Suprapubic skin (tissue), 4 donors: ENCODE measurements around the gene ABLIM3. TPM values are rescaled to one million over a fixed set of nuclear protein-coding genes. Genes with fewer than 3 reads are reported as not detected.
A peak's percentile ranks its signal among the peaks of the same experiment; 100 is the strongest.

ENCODE experiments used
- DNase-seq, 2 donors: peaks; one replicate each; pipeline ENCODE4 v3.0.0-alpha.2; 2019; ENCODE audit warnings: low spot score in 2 of 2
- H3K27ac ChIP-seq: fragments of 200-600 bp; sonication (generic); one replicate; pipeline ENCODE4 v1.5.1; 2019
- H3K27me3 ChIP-seq: fragments of 200-600 bp; sonication (generic); one replicate; pipeline ENCODE4 v1.5.1; 2019
- H3K36me3 ChIP-seq: fragments of 200-600 bp; sonication (generic); one replicate; pipeline ENCODE4 v1.5.1; 2019
- H3K4me1 ChIP-seq: fragments of 200-600 bp; sonication (generic); one replicate; pipeline ENCODE4 v1.5.1; 2019
- H3K4me3 ChIP-seq: fragments of 200-600 bp; sonication (generic); one replicate; pipeline ENCODE4 v1.5.1; 2019; ENCODE audit warnings: mild to moderate bottlenecking
- H3K9me3 ChIP-seq: fragments of 200-600 bp; sonication (generic); one replicate; pipeline ENCODE4 v1.5.1; 2019
- EP300 ChIP-seq: sonication (generic); formaldehyde crosslinking; IDR thresholded peaks from one replicate; pipeline ENCODE4 v1.6.1; 2017; ENCODE audit warnings: antibody characterized with exemption
- POLR2A ChIP-seq, 2 donors: fragments of 450-650 bp; IDR thresholded peaks; one replicate each; pipeline ENCODE4 v1.6.1; 2017; ENCODE audit warnings: antibody characterized with exemption in 2 of 2, mild to moderate bottlenecking in 2 of 2, moderate library complexity in 2 of 2
- POLR2AphosphoS5 ChIP-seq, 3 donors: sonication (generic); formaldehyde crosslinking; IDR thresholded peaks; one replicate each; pipeline ENCODE4 v1.6.1; 2017; ENCODE audit warnings: antibody characterized with exemption in 3 of 3
- WGBS: methylation state at CpG from one replicate; pipeline ENCODE4 v1.1.5; 2018; 5-methylcytosine and 5-hydroxymethylcytosine counted together
- total RNA-seq, 4 donors: library from RNA; depleted of rRNA; stranded (reverse); fragments of >200 nt; gene quantifications; one replicate each; pipeline ENCODE4 v1.1.0, GENCODE V29; 2016
- TF ChIP-seq, protein P1 (sequence below), 2 donors: fragments of 200-600 bp in 1 of 2; fragments of 450-650 bp in 1 of 2; sonication (generic) in 1 of 2; IDR thresholded peaks; one replicate each; pipeline ENCODE4 v1.5.1; 2016 to 2019; ENCODE audit warnings: antibody characterized with exemption in 2 of 2, mild to moderate bottlenecking in 1 of 2, moderate library complexity in 1 of 2

The ABLIM3 gene
- total RNA-seq, 4 donors from 2014 or later = 4.7 to 22.6 (median 13.4) TPM

DNA sequence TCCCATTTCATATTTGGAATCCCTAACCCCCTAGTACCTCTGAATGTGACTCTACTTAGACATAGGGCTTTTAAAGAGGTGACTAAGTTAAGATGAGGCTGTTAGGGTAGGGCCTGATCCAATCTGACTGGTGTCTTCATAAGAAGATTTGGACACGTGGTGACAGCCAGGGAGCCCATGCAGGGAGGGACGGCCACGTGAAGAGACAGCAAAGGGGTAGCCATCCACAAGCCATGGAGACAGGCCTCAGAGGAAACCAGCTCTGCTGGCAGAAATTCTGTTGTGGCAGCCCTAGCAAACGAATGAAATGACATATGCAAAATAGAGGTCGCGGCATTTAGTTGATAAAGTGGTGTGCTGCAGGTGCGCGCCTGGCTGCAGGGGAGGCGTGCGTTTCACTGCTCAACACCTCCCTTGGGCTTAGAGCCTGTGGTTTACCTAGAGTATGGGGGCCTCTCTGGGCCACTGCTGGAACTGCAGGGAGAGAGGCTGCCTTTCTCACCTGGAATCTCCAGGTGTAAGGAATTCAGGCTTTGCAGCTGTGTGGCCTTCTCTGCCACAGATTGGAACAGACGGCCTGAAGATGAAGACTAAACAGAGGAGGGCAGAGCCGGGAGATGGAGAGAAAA, 123.3 kb downstream of the ABLIM3 start:
- no peaks in the 10 kb centered on the region for H3K36me3 ChIP-seq
- peaks cover 9% of the 10 kb centered on the region for H3K27me3 ChIP-seq
- no peak overlapping the region for H3K27ac ChIP-seq
- H3K4me3 ChIP-seq = no peak overlapping the region
- H3K4me1 ChIP-seq = no peaks in the 10 kb centered on the region
- no peak for DNase-seq
- no peak for TF ChIP-seq POLR2AphosphoS5 (IDR thresholded peaks at IDR 0.05)
- TF ChIP-seq, protein P1, sequence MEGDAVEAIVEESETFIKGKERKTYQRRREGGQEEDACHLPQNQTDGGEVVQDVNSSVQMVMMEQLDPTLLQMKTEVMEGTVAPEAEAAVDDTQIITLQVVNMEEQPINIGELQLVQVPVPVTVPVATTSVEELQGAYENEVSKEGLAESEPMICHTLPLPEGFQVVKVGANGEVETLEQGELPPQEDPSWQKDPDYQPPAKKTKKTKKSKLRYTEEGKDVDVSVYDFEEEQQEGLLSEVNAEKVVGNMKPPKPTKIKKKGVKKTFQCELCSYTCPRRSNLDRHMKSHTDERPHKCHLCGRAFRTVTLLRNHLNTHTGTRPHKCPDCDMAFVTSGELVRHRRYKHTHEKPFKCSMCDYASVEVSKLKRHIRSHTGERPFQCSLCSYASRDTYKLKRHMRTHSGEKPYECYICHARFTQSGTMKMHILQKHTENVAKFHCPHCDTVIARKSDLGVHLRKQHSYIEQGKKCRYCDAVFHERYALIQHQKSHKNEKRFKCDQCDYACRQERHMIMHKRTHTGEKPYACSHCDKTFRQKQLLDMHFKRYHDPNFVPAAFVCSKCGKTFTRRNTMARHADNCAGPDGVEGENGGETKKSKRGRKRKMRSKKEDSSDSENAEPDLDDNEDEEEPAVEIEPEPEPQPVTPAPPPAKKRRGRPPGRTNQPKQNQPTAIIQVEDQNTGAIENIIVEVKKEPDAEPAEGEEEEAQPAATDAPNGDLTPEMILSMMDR (IDR thresholded peaks at IDR 0.05) = peak; percentile 24 to 71
- no peak for TF ChIP-seq POLR2A (IDR thresholded peaks at IDR 0.05)
- TF ChIP-seq EP300 = no peak
- no peaks in the 10 kb centered on the region for H3K9me3 ChIP-seq
- WGBS = 27% methylated on average over 12 of the region's 12 CpGs

DNA sequence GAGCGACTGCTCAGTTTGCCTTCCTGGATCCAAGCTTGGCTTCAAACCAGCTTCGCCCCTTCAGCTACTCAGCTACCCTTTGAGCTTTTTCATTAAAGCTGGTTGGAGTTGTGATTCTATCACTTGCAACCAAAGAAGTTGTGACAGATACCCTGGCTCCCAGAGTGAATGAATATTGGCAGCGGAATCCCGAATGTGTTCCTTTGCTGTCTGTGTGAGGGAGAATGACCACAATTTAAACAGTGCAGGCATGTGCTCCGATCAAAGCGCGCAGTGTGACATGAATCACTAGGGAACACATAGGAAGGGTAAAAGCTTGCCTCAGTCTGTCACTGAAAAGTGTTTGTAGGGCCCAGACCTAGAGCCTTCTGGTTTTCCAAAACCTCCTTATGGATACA, 123.8 kb downstream of the ABLIM3 start:
- Histone ChIP-seq H3K27me3 (peaks cover 9% of the 10 kb centered on the region), H3K9me3 (no peaks in the 10 kb centered on the region), H3K4me1 (no peaks in the 10 kb centered on the region), H3K4me3 (no peak overlapping the region), H3K36me3 (no peaks in the 10 kb centered on the region), H3K27ac (no peak overlapping the region)
- WGBS = 88% methylated on average over 7 of the region's 7 CpGs
- no peak for DNase-seq
- TF ChIP-seq EP300 (no peak), POLR2A (IDR thresholded peaks at IDR 0.05) (no peak), POLR2AphosphoS5 (IDR thresholded peaks at IDR 0.05) (no peak)
- TF ChIP-seq, protein P1 (IDR thresholded peaks at IDR 0.05) = no peak

DNA sequence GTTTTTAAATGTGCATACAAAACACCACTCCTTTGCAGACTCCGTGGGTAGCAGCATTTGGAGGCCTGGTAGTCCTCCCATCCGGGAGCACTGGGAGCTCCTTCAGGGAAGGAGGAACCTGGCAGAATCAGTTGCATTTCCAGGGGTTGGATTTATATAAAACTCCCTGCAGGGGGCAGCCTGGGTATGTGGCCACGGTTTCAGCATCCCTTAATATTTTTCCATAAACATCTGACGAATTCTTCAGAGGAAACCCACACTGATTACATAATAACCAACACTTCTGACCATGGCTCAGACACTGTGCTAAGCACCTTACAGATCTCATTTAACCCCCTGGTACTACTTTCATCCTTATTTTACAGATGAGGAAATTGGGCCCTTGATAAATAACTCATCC, 124.3 kb downstream of the ABLIM3 start:
- Histone ChIP-seq H3K27me3 (peaks cover 9% of the 10 kb centered on the region), H3K4me1 (no peaks in the 10 kb centered on the region), H3K4me3 (no peak overlapping the region), H3K36me3 (no peaks in the 10 kb centered on the region), H3K27ac (no peak overlapping the region), H3K9me3 (no peaks in the 10 kb centered on the region)
- WGBS = 25% methylated on average over 4 of the region's 4 CpGs
- TF ChIP-seq, protein P1 (IDR thresholded peaks at IDR 0.05) = no peak
- TF ChIP-seq POLR2AphosphoS5 (IDR thresholded peaks at IDR 0.05) = no peak
- no peak for TF ChIP-seq POLR2A (IDR thresholded peaks at IDR 0.05)
- no peak for TF ChIP-seq EP300
- no peak for DNase-seq

DNA sequence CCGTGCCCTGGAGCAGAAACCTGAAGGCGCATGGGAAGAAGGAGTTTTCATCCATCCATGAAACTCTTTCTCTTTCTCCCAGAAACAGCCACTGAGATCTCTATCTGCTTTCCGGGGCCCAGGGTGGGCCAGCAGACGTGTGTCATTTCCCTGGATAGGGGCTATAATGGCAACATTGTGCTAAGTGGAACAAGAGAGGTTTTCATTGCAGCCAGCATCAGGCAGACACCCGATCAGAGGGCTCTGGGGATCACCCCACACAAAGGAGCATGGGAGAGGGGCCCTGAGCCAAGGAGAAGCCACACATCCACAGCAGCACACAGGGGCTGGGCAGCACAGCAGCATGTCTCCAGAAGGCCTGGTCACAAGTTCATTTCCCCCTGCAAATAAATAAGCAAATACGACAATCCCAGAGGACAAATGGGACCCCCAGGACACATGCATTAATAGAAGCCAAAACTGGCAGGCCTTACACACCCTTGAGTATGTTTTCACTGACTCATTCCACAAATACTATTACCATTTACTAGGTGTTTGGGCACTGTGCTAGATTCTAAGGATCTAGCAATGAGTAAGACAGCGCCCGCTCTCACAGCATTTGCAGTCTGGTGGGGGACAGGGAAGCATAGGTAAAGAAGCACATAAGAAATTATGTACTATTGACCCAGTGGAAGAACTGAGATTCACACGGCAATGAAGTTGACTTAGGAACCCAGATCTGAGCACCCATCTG, 126.1 kb downstream of the ABLIM3 start:
- TF ChIP-seq, protein P1 (IDR thresholded peaks at IDR 0.05) = no peak
- TF ChIP-seq POLR2AphosphoS5 (IDR thresholded peaks at IDR 0.05) (no peak), POLR2A (IDR thresholded peaks at IDR 0.05) (no peak), EP300 (no peak)
- no peak overlapping the region for H3K27ac ChIP-seq
- H3K27me3 ChIP-seq = peaks cover 11% of the 10 kb centered on the region
- H3K4me1 ChIP-seq = peaks cover 14% of the 10 kb centered on the region
- H3K36me3 ChIP-seq = no peaks in the 10 kb centered on the region
- H3K9me3 ChIP-seq = no peaks in the 10 kb centered on the region
- WGBS = 89% methylated on average over 9 of the region's 9 CpGs
- no peak overlapping the region for H3K4me3 ChIP-seq
- DNase-seq = peak in 1 of 2 donors; percentile 21

DNA sequence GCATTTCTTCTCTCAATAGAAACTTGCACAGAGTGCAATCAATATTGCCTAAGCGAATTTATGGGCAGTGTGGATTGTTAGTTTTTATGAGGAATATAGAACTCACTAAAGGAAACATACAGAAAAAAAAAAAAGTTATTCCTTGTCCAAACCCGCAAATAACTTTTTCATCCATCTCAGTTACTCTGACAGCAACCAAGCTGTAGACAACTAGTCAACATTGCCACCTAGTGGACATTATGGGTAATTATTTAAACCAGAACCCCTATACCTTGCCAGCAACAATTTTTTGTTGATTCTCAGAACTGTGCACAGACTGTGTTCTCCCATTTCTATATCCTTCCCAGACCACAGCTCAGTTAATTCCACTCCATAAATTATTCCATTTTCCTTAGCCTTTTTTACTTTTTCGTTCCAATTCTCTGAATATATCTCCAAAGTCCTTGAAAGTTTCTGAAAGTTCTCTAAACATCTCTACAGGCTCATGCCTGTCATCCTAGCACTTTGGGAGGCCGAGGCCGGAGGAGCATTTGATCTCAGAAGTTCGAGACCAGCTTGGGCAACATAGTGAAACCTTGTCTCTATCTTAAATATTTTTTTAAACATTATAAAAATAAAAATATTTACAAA, 127.8 kb downstream of the ABLIM3 start:
- H3K36me3 ChIP-seq = no peaks in the 10 kb centered on the region
- DNase-seq = no peak
- 64% methylated on average over 6 of the region's 6 CpGs for WGBS
- H3K4me1 ChIP-seq = peaks cover 26% of the 10 kb centered on the region
- no peaks in the 10 kb centered on the region for H3K9me3 ChIP-seq
- TF ChIP-seq, protein P1 (IDR thresholded peaks at IDR 0.05) = peak; percentile 49 to 72
- TF ChIP-seq POLR2A (IDR thresholded peaks at IDR 0.05) = no peak
- no peak overlapping the region for H3K4me3 ChIP-seq
- peaks cover 6% of the 10 kb centered on the region for H3K27me3 ChIP-seq
- no peak overlapping the region for H3K27ac ChIP-seq
